ENCODE data around the gene POLE4. TPM values are rescaled to one million over a fixed set of nuclear protein-coding genes. Genes with fewer than 3 reads are reported as not detected.

Gene POLE4
- total and polyA plus RNA-seq, 2 experiments from 2014 or later = 20.6 to 134 TPM

- Histone ChIP-seq H3K79me2 (ENCODE audit: insufficient read depth) (no peaks in the 10 kb centered on the region), H3K4me2 (ENCODE audit: unreplicated experiment) (no peak overlapping the region), H2AFZ (no peak overlapping the region), H4K20me1 (ENCODE audit: insufficient read depth) (no peaks in the 10 kb centered on the region; the same call in 1 of the 2 replicates), H3K4me3 (no peak overlapping the region), H3K27ac (no peak overlapping the region), H3K9me2 (ENCODE audit: insufficient read depth) (no peaks in the 10 kb centered on the region), H3K9ac (no peak overlapping the region), H3K4me1 (ENCODE audit: insufficient read depth) (peaks cover 17% of the 10 kb centered on the region), H3K27me3 (replicated peaks; ENCODE audit: insufficient read depth) (no peaks in the 10 kb centered on the region), H3K9me3 (ENCODE audit: low read depth) (no peaks in the 10 kb centered on the region), H3K36me3 (ENCODE audit: low read depth) (no peaks in the 10 kb centered on the region), H3F3A (ENCODE audit: insufficient read depth) (peaks cover 6% of the 10 kb centered on the region; the same call in 1 of the 2 replicates)
- 62 to 68% methylated on average over 4 of the region's 4 CpGs for WGBS, 2 experiments (ENCODE audit: low coverage in 1 of 2, low lambda C conversion rate in 2 of 2, missing lambda C conversion rate in 2 of 2)
- DNase-seq = no peak
- in situ Hi-C loops (cut with MboI) = loop anchor here (10.0 to 25.0 kb wide), 2 partner anchors 489 to 697 kb away; no protein-coding TSS in a partner anchor
- no peak for TF ChIP-seq EZH2phosphoT487 (IDR thresholded peaks at IDR 0.05; ENCODE audit: insufficient read depth, low read depth)
- no peak for TF ChIP-seq EZH2 (IDR thresholded peaks at IDR 0.05; ENCODE audit: insufficient read depth, poor library complexity, severe bottlenecking)
These were observed 42.7 kb upstream of the POLE4 start for GRCh38 chr2:74915743-74916142.

DNA sequence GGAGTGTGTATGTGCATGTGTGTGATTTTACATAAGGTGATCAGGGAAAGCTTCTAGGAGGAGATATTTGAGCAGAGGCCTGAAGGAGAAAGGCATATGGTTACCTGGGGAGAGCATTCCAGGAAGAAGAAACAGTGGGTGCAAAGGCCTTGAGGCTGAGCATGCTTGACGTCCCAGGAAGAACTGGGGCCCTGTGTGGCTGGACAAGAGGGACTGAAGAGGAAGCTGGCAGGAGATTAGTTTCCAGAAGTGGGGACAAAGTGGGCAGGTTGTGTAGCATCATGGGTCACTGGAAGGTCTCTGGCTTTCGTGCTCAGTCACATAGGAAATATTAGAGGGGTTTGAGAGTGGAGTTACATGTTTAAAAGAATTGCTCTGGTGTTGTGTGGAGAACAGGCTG is 42.0 kb upstream of the POLE4 start:
- Histone ChIP-seq H3F3A (ENCODE audit: insufficient read depth) (peaks cover 6% of the 10 kb centered on the region; the same call in 1 of the 2 replicates), H3K9ac (no peak overlapping the region), H3K4me2 (ENCODE audit: unreplicated experiment) (no peak overlapping the region), H3K4me3 (no peak overlapping the region), H3K27me3 (replicated peaks; ENCODE audit: insufficient read depth) (no peaks in the 10 kb centered on the region), H3K36me3 (ENCODE audit: low read depth) (no peaks in the 10 kb centered on the region), H3K9me2 (ENCODE audit: insufficient read depth) (no peaks in the 10 kb centered on the region), H3K4me1 (ENCODE audit: insufficient read depth) (peaks cover 17% of the 10 kb centered on the region), H3K9me3 (ENCODE audit: low read depth) (no peaks in the 10 kb centered on the region), H4K20me1 (ENCODE audit: insufficient read depth) (no peaks in the 10 kb centered on the region; the same call in 1 of the 2 replicates), H3K27ac (no peak overlapping the region), H3K79me2 (ENCODE audit: insufficient read depth) (no peaks in the 10 kb centered on the region), H2AFZ (no peak overlapping the region)
- no peak for DNase-seq
- in situ Hi-C loops (cut with MboI) = loop anchor here (10.0 to 25.0 kb wide), 2 partner anchors 488 to 696 kb away; no protein-coding TSS in a partner anchor
- 54 to 77% methylated on average over 2 of the region's 2 CpGs for WGBS, 2 experiments (ENCODE audit: low coverage in 1 of 2, low lambda C conversion rate in 2 of 2, missing lambda C conversion rate in 2 of 2)
- TF ChIP-seq EZH2 (IDR thresholded peaks at IDR 0.05; ENCODE audit: insufficient read depth, poor library complexity, severe bottlenecking) (no peak), EZH2phosphoT487 (IDR thresholded peaks at IDR 0.05; ENCODE audit: insufficient read depth, low read depth) (no peak)

DNA sequence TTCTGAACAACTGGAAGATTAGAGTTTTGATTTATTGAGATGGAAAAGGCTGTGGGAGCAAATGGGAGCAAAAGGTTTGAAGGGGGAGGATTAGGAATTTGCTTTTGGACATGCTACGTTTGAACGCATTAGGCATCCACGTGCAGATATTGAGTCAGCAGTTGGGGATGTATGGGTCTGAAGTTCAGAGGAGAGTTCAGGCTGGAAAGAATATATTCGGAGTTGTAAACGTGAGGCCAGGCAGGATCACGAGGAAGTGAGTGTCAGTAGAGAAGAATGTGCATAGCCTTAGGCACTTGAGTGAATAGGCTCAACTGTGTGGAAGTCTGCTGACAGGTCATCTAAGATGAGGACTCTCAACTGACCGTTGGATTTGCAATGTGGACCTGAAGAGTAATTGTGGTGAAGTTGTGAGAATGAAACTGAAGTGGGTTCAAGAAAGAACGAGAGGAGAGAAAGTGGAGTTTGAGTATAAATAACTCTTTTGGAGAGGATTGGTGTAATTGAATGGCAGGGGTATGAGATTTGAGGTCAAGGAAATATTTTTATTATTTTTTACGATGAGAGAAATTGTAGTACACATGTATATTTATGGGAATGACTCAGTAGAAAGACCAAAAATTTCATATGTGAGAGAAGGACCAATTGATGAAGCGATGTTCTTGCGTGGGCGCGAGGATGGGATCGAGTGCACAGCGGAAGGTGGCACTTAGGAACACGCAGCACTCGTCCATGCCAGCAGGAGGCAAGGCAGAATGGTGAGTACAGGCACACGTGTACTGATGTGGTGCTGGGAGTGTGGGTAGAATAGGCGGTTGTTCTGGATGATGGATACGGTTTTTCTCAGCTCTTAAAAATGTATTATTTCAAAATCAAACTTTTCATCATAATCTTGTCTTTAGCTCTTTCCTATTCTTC is 40.5 kb upstream of the POLE4 start:
- H3K27ac ChIP-seq = peak overlapping the region; percentile 36
- peak; percentile 91 for DNase-seq
- H3K9me2 ChIP-seq (ENCODE audit: insufficient read depth) = no peaks in the 10 kb centered on the region
- TF ChIP-seq EZH2phosphoT487 (IDR thresholded peaks at IDR 0.05; ENCODE audit: insufficient read depth, low read depth) = no peak
- H3K79me2 ChIP-seq (ENCODE audit: insufficient read depth) = no peaks in the 10 kb centered on the region
- in situ Hi-C loops (cut with MboI) = loop anchor here (10.0 to 25.0 kb wide), 2 partner anchors 487 to 694 kb away; no protein-coding TSS in a partner anchor
- no peaks in the 10 kb centered on the region for H3K36me3 ChIP-seq (ENCODE audit: low read depth)
- WGBS, 2 experiments (ENCODE audit: low coverage in 1 of 2, low lambda C conversion rate in 2 of 2, missing lambda C conversion rate in 2 of 2) = 58% methylated on average over 20 of the region's 20 CpGs
- H2AFZ ChIP-seq = no peak overlapping the region
- H3K4me1 ChIP-seq (ENCODE audit: insufficient read depth) = peaks cover 17% of the 10 kb centered on the region
- H3K9me3 ChIP-seq (ENCODE audit: low read depth) = no peaks in the 10 kb centered on the region
- H3F3A ChIP-seq (ENCODE audit: insufficient read depth) = peaks cover 6% of the 10 kb centered on the region; the same call in 1 of the 2 replicates
- H3K4me2 ChIP-seq (ENCODE audit: unreplicated experiment) = peak overlapping the region; percentile 3
- H4K20me1 ChIP-seq (ENCODE audit: insufficient read depth) = no peaks in the 10 kb centered on the region; the same call in 1 of the 2 replicates
- H3K4me3 ChIP-seq = no peak overlapping the region
- H3K27me3 ChIP-seq (replicated peaks; ENCODE audit: insufficient read depth) = no peaks in the 10 kb centered on the region
- no peak overlapping the region for H3K9ac ChIP-seq

DNA sequence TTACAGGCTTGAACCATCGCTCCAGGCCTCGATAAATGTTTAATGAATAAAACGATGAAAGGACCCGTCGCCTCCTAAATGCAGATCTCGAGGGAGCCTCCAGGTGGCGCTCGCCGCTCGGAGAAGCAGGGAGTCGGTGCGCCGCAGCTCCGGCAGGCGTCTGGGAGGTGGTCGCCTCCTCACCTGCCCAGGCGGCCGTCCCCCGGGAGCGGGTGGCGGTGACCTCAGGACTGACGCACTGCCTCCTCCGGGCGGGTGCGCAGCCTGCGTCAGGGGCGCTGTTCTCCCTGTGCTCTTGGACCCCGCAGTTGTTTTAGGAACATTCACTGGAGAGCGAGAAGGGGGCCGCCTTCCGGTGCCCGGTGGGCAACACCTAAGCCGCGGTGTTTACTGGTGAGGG is 38.6 kb upstream of the POLE4 start:
- no peak for TF ChIP-seq EZH2phosphoT487 (IDR thresholded peaks at IDR 0.05; ENCODE audit: insufficient read depth, low read depth)
- no peak for TF ChIP-seq EZH2 (IDR thresholded peaks at IDR 0.05; ENCODE audit: insufficient read depth, poor library complexity, severe bottlenecking)
- in situ Hi-C loops (cut with MboI) = loop anchor here (10.0 to 25.0 kb wide), 2 partner anchors 485 to 692 kb away; no protein-coding TSS in a partner anchor
- peaks cover 17% of the 10 kb centered on the region for H3K4me1 ChIP-seq (ENCODE audit: insufficient read depth)
- no peaks in the 10 kb centered on the region for H3K9me2 ChIP-seq (ENCODE audit: insufficient read depth)
- DNase-seq = peak; percentile 62
- peak overlapping the region; percentile 95 for H3K4me2 ChIP-seq (ENCODE audit: unreplicated experiment)
- no peaks in the 10 kb centered on the region for H3K9me3 ChIP-seq (ENCODE audit: low read depth)
- H2AFZ ChIP-seq = peak overlapping the region; percentile 83
- WGBS, 2 experiments (ENCODE audit: low coverage in 1 of 2, low lambda C conversion rate in 2 of 2, missing lambda C conversion rate in 2 of 2) = 4 to 6% methylated on average over 25 to 34 of the region's 34 CpGs
- no peaks in the 10 kb centered on the region; the same call in 1 of the 2 replicates for H4K20me1 ChIP-seq (ENCODE audit: insufficient read depth)
- H3K9ac ChIP-seq = peak overlapping the region; percentile 45
- no peaks in the 10 kb centered on the region for H3K36me3 ChIP-seq (ENCODE audit: low read depth)
- H3F3A ChIP-seq (ENCODE audit: insufficient read depth) = peaks cover 6% of the 10 kb centered on the region; the same call in 1 of the 2 replicates
- H3K4me3 ChIP-seq = peak overlapping the region; percentile 74
- H3K27me3 ChIP-seq (replicated peaks; ENCODE audit: insufficient read depth) = no peaks in the 10 kb centered on the region
- no peak overlapping the region for H3K27ac ChIP-seq
- no peaks in the 10 kb centered on the region for H3K79me2 ChIP-seq (ENCODE audit: insufficient read depth)
